HEK293 (cell line): Measurements from ENCODE around the gene BCAT1.
"Not testable (repeated sequence)": the region's sequence is repeated elsewhere in the genome, so short reads cannot be mapped to it uniquely, and the experiment has no call there.

ENCODE experiments used
- CTCF ChIA-PET: fragments of 350-600 bp; formaldehyde crosslinking; extraction: SDS; loops from one replicate; lab custom pipeline; 2021; ENCODE audit warnings: antibody characterized with exemption; lab: Yijun Ruan, JAX
- POLR2A ChIA-PET: fragments of 300-600 bp; formaldehyde crosslinking; extraction: SDS; loops from one replicate; lab custom pipeline; 2020; ENCODE audit warnings: antibody characterized with exemption, inconsistent platforms; lab: Yijun Ruan, JAX
- H3K27ac ChIP-seq: fragments of 200-500 bp; sonication (Bioruptor generic); 2 replicates; pipeline ENCODE4 v1.5.1; 2014; ENCODE audit warnings: low read depth, low read length, control low read depth, inconsistent platforms; ENCODE audit errors: extremely low read depth
- H3K36me3 ChIP-seq, 2 experiments: fragments of 200-500 bp in 1 of 2; sonication (Bioruptor generic) in 1 of 2; 1 replicate in 1 of 2; 2 replicates in 1 of 2; pipeline ENCODE4 v1.5.1; 2014 to 2017; ENCODE audit warnings: inconsistent platforms in 2 of 2, low read length in 2 of 2; ENCODE audit not compliant: control insufficient read depth in 2 of 2, insufficient read depth in 1 of 2
- H3K4me1 ChIP-seq: fragments of 200-500 bp; sonication (Bioruptor generic); 2 replicates; pipeline ENCODE4 v1.5.1; 2014; ENCODE audit warnings: mild to moderate bottlenecking, low read length, inconsistent platforms; ENCODE audit not compliant: control insufficient read depth, insufficient read depth
- H3K4me3 ChIP-seq: 2 replicates; pipeline ENCODE4 v1.5.1; 2011; ENCODE audit warnings: low read depth, mild to moderate bottlenecking, control low read depth, low read length, moderate library complexity
- H3K9me3 ChIP-seq: fragments of 200-500 bp; sonication (Bioruptor generic); 2 replicates; pipeline ENCODE4 v1.5.1; 2014; ENCODE audit warnings: low read depth, low read length, inconsistent platforms; ENCODE audit not compliant: control insufficient read depth, insufficient read depth
- CTCF ChIP-seq: fragments of 450-650 bp; formaldehyde crosslinking; IDR thresholded peaks from 2 replicates; pipeline ENCODE4 v1.5.1; 2016; ENCODE audit warnings: missing biosample characterization, missing genetic modification characterization
- GLI2 ChIP-seq: fragments of 450-650 bp; formaldehyde crosslinking; IDR thresholded peaks from 2 replicates; pipeline ENCODE4; 2017; ENCODE audit warnings: missing biosample characterization, missing genetic modification characterization, low read depth, borderline replicate concordance
- SALL2 ChIP-seq: fragments of 450-650 bp; formaldehyde crosslinking; IDR thresholded peaks from 2 replicates; pipeline ENCODE4 v1.5.0; 2017; ENCODE audit warnings: missing biosample characterization, mild to moderate bottlenecking, missing genetic modification characterization, borderline replicate concordance
- SETDB1 ChIP-seq: IDR thresholded peaks from one replicate; pipeline ENCODE4 v1.6.1; 2017; ENCODE audit warnings: mild to moderate bottlenecking, low read length, moderate library complexity, mixed read lengths; ENCODE audit not compliant: insufficient read length
- SP2 ChIP-seq: fragments of 450-650 bp; formaldehyde crosslinking; IDR thresholded peaks from 2 replicates; pipeline ENCODE4 v1.5.1; 2016; ENCODE audit warnings: missing biosample characterization, missing genetic modification characterization
- ZBTB48 ChIP-seq: fragments of 450-650 bp; formaldehyde crosslinking; IDR thresholded peaks from 2 replicates; pipeline ENCODE4 v1.5.1; 2016; ENCODE audit warnings: missing biosample characterization, missing genetic modification characterization
- ZNF133 ChIP-seq: fragments of 450-650 bp; formaldehyde crosslinking; IDR thresholded peaks from 2 replicates; pipeline ENCODE4 v1.5.1; 2016; ENCODE audit warnings: missing biosample characterization, missing genetic modification characterization
- ZNF302 ChIP-seq: fragments of 450-650 bp; formaldehyde crosslinking; IDR thresholded peaks from 2 replicates; pipeline ENCODE4 v1.5.1; 2016; ENCODE audit warnings: missing biosample characterization, missing genetic modification characterization, low read depth
- ZNF354C ChIP-seq: fragments of 450-650 bp; formaldehyde crosslinking; IDR thresholded peaks from 2 replicates; pipeline ENCODE4 v1.5.1; 2016; ENCODE audit warnings: missing biosample characterization, missing genetic modification characterization, low read depth, borderline replicate concordance
- ZNF416 ChIP-seq: fragments of 450-650 bp; formaldehyde crosslinking; IDR thresholded peaks from 2 replicates; pipeline ENCODE4 v1.5.1; 2016; ENCODE audit warnings: missing biosample characterization, missing genetic modification characterization
- ZNF433 ChIP-seq: fragments of 450-650 bp; formaldehyde crosslinking; IDR thresholded peaks from 2 replicates; pipeline ENCODE4 v1.5.1; 2016; ENCODE audit warnings: missing biosample characterization, missing genetic modification characterization, low read depth
- ZNF48 ChIP-seq: fragments of 450-650 bp; formaldehyde crosslinking; IDR thresholded peaks from 2 replicates; pipeline ENCODE4 v1.5.1; 2016; ENCODE audit warnings: missing biosample characterization, missing genetic modification characterization
- ZNF488 ChIP-seq: fragments of 450-650 bp; formaldehyde crosslinking; IDR thresholded peaks from 2 replicates; pipeline ENCODE4 v1.5.1; 2016; ENCODE audit warnings: missing biosample characterization, missing genetic modification characterization
- ZNF510 ChIP-seq: fragments of 450-650 bp; formaldehyde crosslinking; IDR thresholded peaks from 2 replicates; pipeline ENCODE4 v1.5.1; 2018; ENCODE audit warnings: mild to moderate bottlenecking, missing genetic modification characterization, missing biosample characterization; ENCODE audit not compliant: insufficient replicate concordance
- ZNF518A ChIP-seq: fragments of 450-650 bp; formaldehyde crosslinking; conservative IDR thresholded peaks from 2 replicates; pipeline ENCODE4 v1.5.1; 2016; ENCODE audit warnings: low read depth, missing biosample characterization, missing genetic modification characterization
- ZNF544 ChIP-seq: fragments of 450-650 bp; formaldehyde crosslinking; IDR thresholded peaks from 2 replicates; pipeline ENCODE4 v1.5.0; 2017; ENCODE audit warnings: missing biosample characterization, missing genetic modification characterization
- ZNF580 ChIP-seq: fragments of 450-650 bp; formaldehyde crosslinking; IDR thresholded peaks from 2 replicates; pipeline ENCODE4 v1.5.1; 2016; ENCODE audit warnings: missing biosample characterization, missing genetic modification characterization
- ZNF596 ChIP-seq: fragments of 450-650 bp; IDR thresholded peaks from 2 replicates; pipeline ENCODE4 v1.5.0; 2018; ENCODE audit warnings: missing biosample characterization, mild to moderate bottlenecking, missing genetic modification characterization, moderate library complexity
- ZNF658 ChIP-seq: fragments of 450-650 bp; formaldehyde crosslinking; IDR thresholded peaks from 2 replicates; pipeline ENCODE4; 2016; ENCODE audit warnings: missing biosample characterization, missing genetic modification characterization
- ZNF660 ChIP-seq: fragments of 450-650 bp; IDR thresholded peaks from 2 replicates; pipeline ENCODE4 v1.5.1; 2018; ENCODE audit warnings: missing biosample characterization, mild to moderate bottlenecking, missing genetic modification characterization
- ZNF776 ChIP-seq: fragments of 450-650 bp; formaldehyde crosslinking; IDR thresholded peaks from 2 replicates; pipeline ENCODE4 v1.5.0; 2017; ENCODE audit warnings: missing biosample characterization, missing genetic modification characterization, borderline replicate concordance
- ZSCAN5A ChIP-seq: fragments of 450-650 bp; formaldehyde crosslinking; IDR thresholded peaks from 2 replicates; pipeline ENCODE4 v1.5.1; 2016; ENCODE audit warnings: missing biosample characterization, missing genetic modification characterization

Gene BCAT1

GRCh38 chr12:24879644-24880043, 69.3 kb downstream of the BCAT1 start:
- H3K4me3 ChIP-seq, result no peak overlapping the region
- H3K36me3 ChIP-seq, result no peaks in the 10 kb centered on the region
- ChIA-PET CTCF (no interaction called here), POLR2A (no interaction called here)
- H3K9me3 ChIP-seq, result no peaks in the 10 kb centered on the region
- TF ChIP-seq ZNF488 (tag by site-specific recombination) (no peak), ZNF48 (tag by site-specific recombination) (no peak), ZBTB48 (tag by site-specific recombination) (no peak), ZNF660 (tag by site-specific recombination) (no peak), ZNF658 (no peak)
- no peak overlapping the region for H3K27ac ChIP-seq
- no peaks in the 10 kb centered on the region for H3K4me1 ChIP-seq

GRCh38 chr12:24875014-24875413, 73.9 kb downstream of the BCAT1 start:
- no peaks in the 10 kb centered on the region for H3K4me1 ChIP-seq
- H3K9me3 ChIP-seq, result no peaks in the 10 kb centered on the region
- CTCF ChIA-PET, result no interaction called here
- no peaks in the 10 kb centered on the region for H3K36me3 ChIP-seq
- TF ChIP-seq ZNF354C (tag by site-specific recombination), result no peak
- no peak for TF ChIP-seq ZNF776
- no peak for TF ChIP-seq SALL2 (tag by site-specific recombination)
- no peak for TF ChIP-seq ZNF302
- no peak for TF ChIP-seq GLI2 (tag by site-specific recombination)
- TF ChIP-seq ZNF510, result no peak
- no peak for TF ChIP-seq ZNF433
- TF ChIP-seq ZNF596 (tag by site-specific recombination), result no peak
- POLR2A ChIA-PET, result no interaction called here
- no peak overlapping the region for H3K27ac ChIP-seq
- no peak overlapping the region for H3K4me3 ChIP-seq

- TF ChIP-seq ZSCAN5A (no peak), ZNF416 (tag by site-specific recombination) (no peak), ZNF133 (tag by site-specific recombination) (no peak), CTCF (tag by site-specific recombination) (no peak), ZNF544 (tag by site-specific recombination) (no peak), ZNF518A (no peak), ZNF580 (tag by site-specific recombination) (no peak), SETDB1 (no peak), SP2 (no peak)
- TF ChIP-seq, all 188 proteins: peak for 0
- Histone ChIP-seq H3K36me3 (no peaks in the 10 kb centered on the region), H3K4me1 (no peaks in the 10 kb centered on the region), H3K4me3 (no peak overlapping the region), H3K27ac (no peak overlapping the region), H3K9me3 (no peaks in the 10 kb centered on the region)
- CTCF ChIA-PET, result interaction anchor here (0.6 kb wide), 1 partner anchor 1159 kb away, joined by 3 read pairs; no protein-coding TSS in a partner anchor
- POLR2A ChIA-PET, result no interaction called here
Measured at GRCh38 chr12:24872211-24872610, 76.7 kb downstream of the BCAT1 start.

- H3K36me3 ChIP-seq, H3K27ac ChIP-seq, CTCF ChIA-PET, H3K4me1 ChIP-seq, H3K4me3 ChIP-seq, H3K9me3 ChIP-seq, POLR2A ChIA-PET: not testable (repeated sequence)
Measured at GRCh38 chr12:24866139-24866538, 82.8 kb downstream of the BCAT1 start.
